ENCODE measurements around the gene SERPINE1. TPM values are rescaled to one million over a fixed set of nuclear protein-coding genes. Genes with fewer than 3 reads are reported as not detected.

Gene SERPINE1
- total RNA-seq: 290 and 467 TPM in 2 replicates

DNA sequence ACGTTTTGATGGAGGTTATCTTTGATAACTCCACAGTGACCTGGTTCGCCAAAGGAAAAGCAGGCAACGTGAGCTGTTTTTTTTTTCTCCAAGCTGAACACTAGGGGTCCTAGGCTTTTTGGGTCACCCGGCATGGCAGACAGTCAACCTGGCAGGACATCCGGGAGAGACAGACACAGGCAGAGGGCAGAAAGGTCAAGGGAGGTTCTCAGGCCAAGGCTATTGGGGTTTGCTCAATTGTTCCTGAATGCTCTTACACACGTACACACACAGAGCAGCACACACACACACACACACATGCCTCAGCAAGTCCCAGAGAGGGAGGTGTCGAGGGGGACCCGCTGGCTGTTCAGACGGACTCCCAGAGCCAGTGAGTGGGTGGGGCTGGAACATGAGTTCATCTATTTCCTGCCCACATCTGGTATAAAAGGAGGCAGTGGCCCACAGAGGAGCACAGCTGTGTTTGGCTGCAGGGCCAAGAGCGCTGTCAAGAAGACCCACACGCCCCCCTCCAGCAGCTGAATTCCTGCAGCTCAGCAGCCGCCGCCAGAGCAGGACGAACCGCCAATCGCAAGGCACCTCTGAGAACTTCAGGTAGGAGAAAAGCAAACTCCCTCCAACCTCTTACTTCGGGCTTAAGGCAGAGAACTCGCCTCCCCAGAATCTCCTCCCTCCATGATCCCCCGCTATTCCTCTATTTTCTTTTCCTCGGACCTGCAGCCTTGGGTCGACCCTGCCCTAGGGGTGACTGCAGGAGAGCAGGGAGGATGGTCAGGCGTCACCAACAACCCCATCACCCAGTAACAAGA is at the start of gene SERPINE1:
SERPINE1 (plus strand) TSS at position 454 of the 809 bp plus-strand sequence. CDS start 1,290 bp downstream, outside the sequence.

DNA sequence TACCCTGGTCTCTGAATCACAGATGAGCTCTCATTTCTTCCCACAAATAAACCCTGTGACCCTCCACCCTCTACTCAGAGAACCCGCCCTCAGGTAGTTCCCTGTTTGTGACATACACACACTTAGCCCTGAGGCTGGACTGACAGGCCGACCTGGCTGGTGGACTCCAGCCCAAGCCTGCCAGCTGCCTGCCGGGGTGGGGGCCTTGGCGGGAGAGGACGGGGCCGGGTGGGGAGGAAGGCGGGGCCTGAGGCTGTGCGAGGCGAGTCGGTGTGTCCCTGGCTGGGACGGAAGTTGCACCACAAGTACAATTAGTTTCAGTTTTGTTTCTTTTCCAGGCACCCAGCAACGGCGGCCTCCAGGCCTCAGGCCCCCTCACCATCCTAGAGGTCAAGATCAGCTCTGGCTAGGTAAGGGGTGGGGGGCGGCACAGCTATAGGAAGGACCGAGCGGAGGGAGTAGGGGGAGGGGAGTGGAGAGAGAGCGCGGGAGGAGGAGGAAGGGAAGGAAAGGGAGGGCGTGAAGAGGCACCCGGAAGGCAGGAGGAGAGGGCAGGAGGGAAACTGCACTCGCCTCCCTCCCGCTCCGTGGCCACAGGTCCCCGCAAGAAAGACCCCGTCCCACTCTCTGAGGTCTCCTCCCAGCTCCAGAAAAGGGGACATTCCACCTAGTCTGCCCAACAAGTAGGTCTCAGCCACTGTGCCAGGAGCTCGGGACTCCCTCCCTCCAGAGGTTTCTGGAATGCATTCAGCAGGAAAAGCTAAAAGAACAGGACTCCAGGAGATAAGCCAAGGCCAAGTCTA is 41.5 kb upstream of the SERPINE1 start, which contains the start of gene TRIM56:
TRIM56 (plus strand) TSS at position 320 of the 803 bp plus-strand sequence. CDS start 1,832 bp downstream, outside the sequence.

DNA sequence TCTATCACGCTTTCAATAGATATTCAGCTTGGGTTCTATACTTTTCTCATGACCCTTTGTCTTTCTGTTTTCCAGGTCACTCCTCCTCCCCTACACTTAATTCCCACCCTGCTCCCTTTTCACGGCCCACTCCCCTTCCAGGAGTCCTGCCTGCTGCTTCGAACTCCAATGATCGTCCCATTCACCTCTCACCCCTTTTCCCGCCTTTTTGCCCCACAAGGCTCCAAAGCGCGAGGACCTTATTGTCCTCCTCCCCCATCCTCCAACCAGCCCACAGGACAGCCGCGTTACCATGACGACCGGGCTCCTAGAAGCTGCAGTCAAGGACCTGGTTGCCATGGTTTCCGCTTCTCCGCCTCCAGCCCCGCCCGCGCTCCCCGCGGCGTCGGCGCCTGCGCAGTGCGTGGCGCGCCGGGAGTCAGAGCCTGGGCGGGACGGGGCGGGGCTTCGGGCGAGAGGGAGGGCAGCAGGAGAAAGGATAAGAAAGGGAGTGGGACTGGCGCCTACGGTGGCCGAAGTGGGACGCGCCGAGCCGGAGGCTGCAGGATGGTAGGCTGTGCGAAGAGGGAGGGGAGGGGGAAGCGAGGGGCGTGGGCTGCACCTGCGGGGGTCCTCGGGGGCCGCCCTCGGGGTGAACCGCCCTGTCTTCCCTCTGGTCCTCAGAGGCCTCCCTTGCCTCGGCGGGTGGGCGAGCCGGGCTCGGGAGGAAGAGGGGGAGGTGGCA is 27.2 kb downstream of the SERPINE1 start, which contains the start of gene AP1S1:
AP1S1 (plus strand) TSS at position 508 of the 724 bp plus-strand sequence; CDS start at position 547, 39 bp downstream.

DNA sequence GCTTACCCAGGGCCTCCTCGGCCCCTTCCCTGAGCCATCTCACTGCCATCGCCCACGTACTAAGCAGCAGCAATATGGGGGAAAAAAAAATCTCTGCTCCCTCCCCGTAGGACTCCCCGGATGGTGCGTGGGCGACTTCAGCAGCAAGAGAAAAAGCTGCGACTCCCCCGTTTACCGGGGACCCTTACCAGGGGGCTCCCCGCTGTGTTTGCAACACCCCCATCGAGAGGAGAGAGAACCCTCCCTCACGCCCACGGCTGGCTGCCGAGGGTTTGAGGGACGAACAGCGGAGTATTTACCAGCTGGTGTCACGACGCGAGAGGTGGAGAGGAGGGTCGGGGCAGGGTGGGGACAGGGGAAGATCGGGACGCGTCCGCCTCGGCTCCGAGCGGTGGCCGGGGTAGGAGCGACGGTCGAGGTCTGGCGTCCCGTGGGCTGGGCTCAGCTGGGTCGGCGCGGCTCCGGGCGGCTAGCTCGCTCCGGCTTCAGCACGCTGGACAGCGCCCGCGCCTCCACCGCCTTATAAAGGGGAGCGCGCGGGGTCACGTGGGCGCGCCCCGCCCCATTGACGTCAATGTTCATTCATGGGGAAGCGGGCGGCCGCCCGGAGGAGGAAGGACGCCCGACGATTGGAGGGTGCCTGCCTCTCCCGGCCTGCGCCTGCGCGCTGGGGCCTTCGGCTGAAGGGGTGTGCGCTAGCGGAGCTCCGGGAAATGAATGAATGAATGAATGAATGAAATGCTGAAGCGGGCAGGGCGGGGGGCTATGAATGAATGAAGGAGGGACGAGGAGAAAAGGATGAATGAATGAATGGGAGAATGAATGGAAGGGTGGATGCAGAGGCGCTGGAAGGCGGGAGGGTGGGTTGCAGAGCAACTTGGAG is 38.4 kb downstream of the SERPINE1 start, which contains the start of gene VGF:
VGF (minus strand) TSS at position 495 of the 883 bp plus-strand sequence. CDS start 726 bp downstream, outside the sequence.

DNA sequence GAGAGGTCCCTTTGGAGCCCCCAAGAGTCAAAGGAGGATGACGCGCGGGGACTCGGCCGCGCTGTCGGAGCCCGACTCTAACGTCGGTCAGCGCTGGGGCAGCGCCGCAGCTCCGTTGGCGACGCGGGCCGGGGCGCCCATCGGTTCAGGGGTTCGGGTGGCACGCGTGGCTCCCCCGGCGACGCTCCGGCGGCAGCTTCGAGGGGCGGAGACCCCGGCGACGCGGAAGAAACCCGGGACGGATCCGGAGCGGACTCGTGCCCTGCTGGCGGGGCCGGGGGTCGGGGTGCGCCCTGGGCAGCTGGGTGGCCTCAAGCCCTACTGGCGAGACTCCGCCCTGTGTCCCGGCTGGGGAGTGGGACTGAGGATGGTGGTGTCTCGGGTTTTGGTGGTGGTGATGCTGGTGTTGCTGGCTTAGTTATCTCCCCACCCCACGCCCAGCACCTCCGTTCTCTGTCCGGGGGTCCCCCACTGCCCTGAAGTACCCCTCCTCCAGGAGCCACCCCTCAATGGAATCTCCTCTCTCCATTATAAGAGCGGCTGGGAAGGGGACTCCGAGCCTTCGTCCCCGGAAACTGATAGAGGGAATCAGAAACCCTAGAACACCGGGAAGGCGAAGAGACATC is 53.3 kb downstream of the SERPINE1 start, which contains the start of gene NAT16:
NAT16 (minus strand) TSS at position 164 of the 626 bp plus-strand sequence. CDS start 5,486 bp downstream, outside the sequence.

Small RNA genes lying within 50 kb of the gene (small RNA-seq; reads per million reads assigned to genes)
- gene MIR4653: not detected

Other genes with a start within 250 kb of the SERPINE1 start
- gene UFSP1, start 237.4 kb upstream of the SERPINE1 start, total RNA-seq: 7.9 and 9.2 TPM in 2 replicates
- 0.49 TPM in 2 replicates for gene ACHE, start 231.2 kb upstream of the SERPINE1 start, total RNA-seq
- gene MUC3A, start 177.6 kb upstream of the SERPINE1 start, total RNA-seq: not detected in 2 replicates
- under 0.01 TPM in 1 of 2 replicates, not detected in the other for gene MUC12, start 157.5 kb upstream of the SERPINE1 start, total RNA-seq
- not detected in 2 replicates for gene MUC17, start 107.0 kb upstream of the SERPINE1 start, total RNA-seq
- 20.4 and 25.3 TPM in 2 replicates for gene TRIM56, start 41.6 kb upstream of the SERPINE1 start, total RNA-seq
- 124 and 145 TPM in 2 replicates for gene AP1S1, start 27.4 kb downstream of the SERPINE1 start, total RNA-seq
- 0.16 TPM in 1 of 2 replicates, not detected in the other for gene VGF, start 38.5 kb downstream of the SERPINE1 start, total RNA-seq
- not detected in 2 replicates for gene NAT16, start 53.2 kb downstream of the SERPINE1 start, total RNA-seq
- gene MOGAT3, start 73.9 kb downstream of the SERPINE1 start, total RNA-seq: not detected in 2 replicates
- gene PLOD3, start 90.5 kb downstream of the SERPINE1 start, total RNA-seq: 84.5 and 87.3 TPM in 2 replicates
- gene ZNHIT1, start 91.1 kb downstream of the SERPINE1 start, total RNA-seq: 49.8 and 60.1 TPM in 2 replicates
- 4.1 TPM in 2 replicates for gene CLDN15, start 110.7 kb downstream of the SERPINE1 start, total RNA-seq
- 88.1 and 118 TPM in 2 replicates for gene FIS1, start 118.0 kb downstream of the SERPINE1 start, total RNA-seq
- gene IFT22, start 194.7 kb downstream of the SERPINE1 start, total RNA-seq: 26.6 and 31.0 TPM in 2 replicates
- not detected in 2 replicates for gene COL26A1, start 235.8 kb downstream of the SERPINE1 start, total RNA-seq